Occipital lobe (tissue), 2 donors: ENCODE measurements around the gene SP9. TPM values are rescaled to one million over a fixed set of nuclear protein-coding genes. Genes with fewer than 3 reads are reported as not detected.
"Not testable (repeated sequence)": the region's sequence is repeated elsewhere in the genome, so short reads cannot be mapped to it uniquely, and the experiment has no call there.

Experiments used
- DNase-seq: peaks from one replicate; lab custom pipeline; 2025; lab: John Stamatoyannopoulos, UW
- total RNA-seq: library from RNA; depleted of rRNA; stranded (reverse); fragments of >200 nt; gene quantifications from one replicate; pipeline ENCODE4 v1.2.3, GENCODE V29; 2014

Gene SP9
- total RNA-seq, 1 donor from 2014 or later, result 7.0 TPM

- DNase-seq, result no peak
These were observed 10.1 kb downstream of the SP9 start for GRCh38 chr2:174344716-174345461.

- no peak for DNase-seq
These were observed 15.3 kb downstream of the SP9 start for GRCh38 chr2:174350018-174350417.

GRCh38 chr2:174350593-174351181 is 15.9 kb downstream of the SP9 start:
- no peak for DNase-seq

- DNase-seq, result no peak
These were observed 18.2 kb downstream of the SP9 start for GRCh38 chr2:174353004-174353403.

GRCh38 chr2:174356347-174356746 is 21.6 kb downstream of the SP9 start:
- no peak for DNase-seq

- not testable (repeated sequence) for DNase-seq
These were observed 24.9 kb downstream of the SP9 start for GRCh38 chr2:174359663-174360062.

- DNase-seq, result no peak
These were observed 28.2 kb downstream of the SP9 start for GRCh38 chr2:174362949-174363348.

GRCh38 chr2:174363492-174364225 is 28.9 kb downstream of the SP9 start:
- not testable (repeated sequence) for DNase-seq

- no peak for DNase-seq
These were observed 29.9 kb downstream of the SP9 start for GRCh38 chr2:174364628-174365027.

- no peak for DNase-seq
These were observed 30.8 kb downstream of the SP9 start for GRCh38 chr2:174365571-174365970.

GRCh38 chr2:174368691-174369090 is 33.9 kb downstream of the SP9 start:
- DNase-seq, result no peak

GRCh38 chr2:174376967-174377366 is 42.2 kb downstream of the SP9 start:
- DNase-seq, result no peak

GRCh38 chr2:174383796-174384195 is 49.0 kb downstream of the SP9 start:
- DNase-seq, result no peak

GRCh38 chr2:174385201-174385600 is 50.4 kb downstream of the SP9 start:
- no peak for DNase-seq

Other genes with a start within 250 kb of the SP9 start
- gene OLA1, start 86.4 kb upstream of the SP9 start, total RNA-seq, result 92.8 TPM
- 54.0 TPM for gene SCRN3, start 60.8 kb downstream of the SP9 start, total RNA-seq
- 15.6 TPM for gene GPR155, start 152.1 kb downstream of the SP9 start, total RNA-seq